HG03196 (cell line): ENCODE data around the gene RFX1.
"Not testable (repeated sequence)": the region's sequence is repeated elsewhere in the genome, so short reads cannot be mapped to it uniquely, and the experiment has no call there.

Experiments used
- ATAC-seq: cut with Tn5 transposase; IDR thresholded peaks from one replicate; pipeline ENCODE4 v1.9.1; 2021; ENCODE audit not compliant: unreplicated experiment

The RFX1 gene

GRCh38 chr19:14006085-14006765 is at the start of gene RFX1:
Gene RFX1 (minus strand): TSS chr19:14006320. CDS start chr19:13993843, 12,477 bp downstream.
- peak; percentile 70 for ATAC-seq

DNA sequence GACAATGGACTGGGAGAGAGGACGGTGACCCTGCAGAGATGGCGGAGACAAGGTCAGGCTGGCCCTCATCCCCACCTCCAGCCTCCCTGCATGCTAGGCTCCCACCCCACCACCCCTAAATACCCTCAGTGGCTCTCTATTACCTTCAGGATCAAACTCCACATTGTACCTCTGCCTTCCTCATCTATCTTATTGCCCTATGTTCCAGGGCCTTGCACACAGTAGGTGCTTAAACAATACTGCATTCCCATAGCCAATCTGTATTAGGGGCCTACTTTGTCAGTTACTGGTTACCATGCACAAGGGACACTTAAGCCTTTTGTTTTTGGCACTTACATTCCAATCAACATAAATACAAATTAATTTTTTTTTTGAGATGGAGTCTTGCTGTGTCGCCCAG is 49.3 kb upstream of the RFX1 start:
- no peak for ATAC-seq

DNA sequence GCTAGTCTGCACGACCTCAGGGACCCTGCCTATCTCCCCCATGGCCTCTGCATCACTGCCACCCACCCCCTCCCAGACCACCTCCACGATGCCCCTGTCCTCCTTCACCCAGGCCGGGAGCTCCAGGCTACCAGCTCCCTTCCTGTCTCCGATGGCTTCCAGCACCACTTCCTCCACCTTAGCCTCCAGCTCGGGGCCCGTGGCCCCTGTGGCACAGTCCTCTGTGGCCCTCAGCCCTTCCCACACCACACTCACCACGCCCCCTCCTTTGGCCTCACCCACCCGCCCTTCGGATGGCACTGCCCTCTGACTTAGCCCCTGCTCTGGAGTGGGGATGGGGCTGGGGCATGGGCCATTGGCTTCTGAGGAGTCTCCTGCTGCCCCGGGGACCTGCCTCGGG is 48.6 kb upstream of the RFX1 start:
- no peak for ATAC-seq

DNA sequence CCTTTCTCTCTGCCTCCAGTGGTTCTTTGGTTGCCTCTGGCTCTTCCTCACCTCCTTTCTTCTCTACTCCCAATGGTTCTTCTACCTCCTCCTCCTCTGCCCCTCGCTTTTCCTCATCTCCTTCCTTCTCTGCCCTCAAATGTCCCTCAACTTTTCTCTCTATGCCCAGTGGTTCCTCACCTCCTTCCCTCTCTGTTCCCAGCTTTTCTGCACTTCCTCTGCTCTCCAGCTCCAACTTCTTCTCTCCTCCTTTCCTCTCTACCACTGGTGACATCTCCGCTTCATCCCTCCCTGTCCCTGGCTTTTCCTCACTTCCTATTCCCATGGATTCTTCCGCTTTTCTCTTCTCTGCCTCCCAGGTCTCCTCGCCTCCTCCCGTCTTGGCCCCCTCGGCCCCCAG is 48.0 kb upstream of the RFX1 start:
- no peak for ATAC-seq

DNA sequence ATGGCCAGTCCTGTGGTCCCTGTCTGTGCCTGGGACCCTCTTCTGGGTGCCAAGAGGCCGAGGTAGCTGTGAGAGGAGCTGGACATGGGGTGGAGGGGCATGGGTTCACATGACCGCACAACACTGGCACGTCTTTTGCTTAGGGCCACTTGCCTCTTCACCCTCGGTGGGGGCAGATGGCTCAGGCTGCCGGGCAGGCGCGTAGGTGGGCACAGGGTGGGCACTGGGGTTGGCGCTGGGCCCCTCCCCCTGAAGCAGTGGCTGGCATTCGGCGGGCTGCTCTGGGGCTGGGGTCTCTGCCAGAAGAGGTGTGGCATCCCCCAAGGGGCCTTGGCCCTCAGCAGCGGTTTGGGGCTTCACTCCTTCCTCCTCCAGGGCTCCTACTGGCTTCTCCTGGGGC is 47.4 kb upstream of the RFX1 start:
- no peak for ATAC-seq

DNA sequence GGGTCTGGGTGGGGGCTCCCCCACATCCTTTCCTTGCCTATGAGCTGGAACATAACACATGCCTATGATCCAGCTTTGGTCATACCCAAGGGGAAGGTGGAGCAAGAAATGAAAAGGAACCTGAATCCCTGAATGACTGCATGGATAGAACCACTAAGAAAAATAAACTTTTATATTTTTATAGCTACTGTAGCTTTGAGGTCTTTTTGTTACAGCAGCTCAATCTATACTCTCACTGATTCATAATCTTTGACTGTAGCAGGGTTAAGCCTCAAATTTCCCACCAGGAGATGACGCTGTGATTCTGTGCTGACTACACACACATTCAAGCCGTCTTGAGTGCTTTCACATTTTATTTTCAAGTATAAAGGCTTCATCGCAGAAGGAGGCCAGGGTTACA is 46.9 kb upstream of the RFX1 start:
- ATAC-seq: no peak

DNA sequence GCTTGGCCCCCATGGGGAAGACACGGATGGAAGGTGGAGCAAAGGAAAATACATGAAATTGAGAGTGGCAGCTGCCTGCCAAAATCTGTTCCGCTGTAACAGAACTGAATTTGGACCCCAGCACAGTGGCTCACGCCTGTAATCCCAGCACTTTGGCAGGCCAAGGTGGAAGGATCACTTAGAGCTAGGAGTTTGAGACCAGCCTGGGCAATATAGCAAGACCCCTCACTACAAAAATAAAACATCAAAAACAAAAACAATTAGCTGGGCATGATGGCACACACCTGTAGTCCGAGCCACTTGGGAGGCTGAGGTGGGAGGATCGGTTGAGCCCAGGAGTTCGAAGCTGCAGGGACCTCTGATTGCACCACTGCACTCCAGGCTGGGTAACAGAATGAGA is 46.4 kb upstream of the RFX1 start:
- no peak for ATAC-seq

GRCh38 chr19:14051980-14052379 is 45.9 kb upstream of the RFX1 start:
- ATAC-seq: no peak

DNA sequence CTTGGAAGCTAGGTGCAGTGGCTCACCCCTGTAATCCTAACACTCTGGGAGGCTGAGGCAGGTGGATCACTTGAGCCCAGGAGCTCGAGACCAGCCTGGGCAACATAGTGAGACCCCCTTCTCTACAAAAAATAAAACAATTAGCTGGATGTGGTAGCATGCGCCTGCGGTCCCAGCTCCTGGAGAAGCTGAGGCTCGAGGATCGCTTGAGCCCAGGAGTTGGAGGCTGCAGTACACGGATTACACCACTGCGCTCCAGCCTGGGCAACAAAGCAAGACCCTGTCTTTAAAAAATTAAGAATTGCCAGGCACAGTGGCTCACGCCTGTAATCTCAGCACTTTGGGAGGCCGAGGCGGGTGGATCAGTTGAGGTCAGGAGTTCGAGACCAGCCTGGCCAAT is 44.8 kb upstream of the RFX1 start:
- not testable (repeated sequence) for ATAC-seq

- no peak for ATAC-seq
Observed at GRCh38 chr19:14050512-14050911, 44.4 kb upstream of the RFX1 start.

- ATAC-seq: no peak
Observed at GRCh38 chr19:14048443-14049153, 42.5 kb upstream of the RFX1 start.

- not testable (repeated sequence) for ATAC-seq
Observed at GRCh38 chr19:14047866-14048265, 41.7 kb upstream of the RFX1 start.

DNA sequence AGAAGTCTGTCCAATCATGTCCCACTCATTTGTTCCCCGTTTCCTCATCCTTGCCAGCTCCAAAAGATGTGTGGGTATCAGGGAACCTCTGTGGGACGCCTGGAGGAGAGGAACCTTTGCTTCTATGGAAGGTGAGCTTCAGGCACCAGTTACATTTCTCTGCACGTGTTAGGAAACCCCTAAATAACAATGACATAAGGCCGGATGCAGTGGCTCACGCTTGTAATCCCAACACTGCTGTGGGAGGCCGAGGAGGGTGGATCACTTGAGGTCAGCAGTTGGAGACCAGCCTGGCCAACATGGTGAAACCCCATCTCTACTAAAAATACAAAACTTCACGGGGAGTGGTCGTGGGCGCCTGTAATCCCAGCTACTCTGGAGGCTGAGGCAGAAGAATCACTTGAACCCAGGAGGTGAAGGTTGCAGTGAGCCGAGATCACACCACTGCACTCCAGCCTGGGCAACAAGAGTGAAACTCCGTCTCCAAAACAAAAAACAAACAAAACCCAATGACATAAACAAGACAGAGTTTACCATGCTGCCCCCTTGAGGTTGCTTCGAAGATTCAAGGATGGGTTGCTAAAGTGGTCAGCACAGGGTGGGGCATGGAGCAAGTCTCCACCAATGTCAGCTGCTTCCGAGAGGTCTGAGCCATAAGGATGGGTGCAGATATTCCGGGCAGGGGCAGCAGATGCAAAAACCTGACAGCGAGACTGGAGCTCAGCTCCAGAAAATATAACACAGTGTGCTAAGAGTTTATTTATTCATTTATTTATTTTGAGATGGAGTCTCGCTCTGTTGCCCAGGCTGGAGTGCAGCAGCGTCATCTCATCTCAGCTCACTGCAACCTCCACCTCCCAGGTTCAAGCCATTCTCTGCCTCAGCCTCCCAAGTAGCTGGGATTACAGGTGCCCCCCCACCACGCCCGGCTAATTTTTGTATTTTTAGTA is 36.8 kb upstream of the RFX1 start:
- not testable (repeated sequence) for ATAC-seq

DNA sequence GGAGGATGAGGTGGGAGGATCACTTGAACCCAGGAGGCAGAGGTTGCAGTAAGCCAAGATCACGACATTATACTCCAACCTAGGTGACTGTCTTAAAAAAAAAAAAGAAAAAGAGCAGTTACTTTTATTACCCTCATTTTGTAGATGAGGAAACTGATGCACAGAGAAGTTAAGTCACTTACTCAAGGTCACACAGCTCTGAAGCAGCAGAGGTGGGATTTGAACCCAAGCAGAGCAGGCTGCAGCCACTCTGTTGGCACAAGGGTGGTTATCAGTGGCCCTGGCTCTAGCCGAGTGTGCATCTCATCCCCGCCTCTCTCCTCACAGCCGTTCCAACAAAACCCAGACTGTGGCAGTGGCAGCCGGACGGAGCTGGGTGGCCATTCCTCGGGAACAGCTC is 33.1 kb upstream of the RFX1 start:
- ATAC-seq: no peak

GRCh38 chr19:14035706-14036105 is 29.6 kb upstream of the RFX1 start:
- no peak for ATAC-seq

DNA sequence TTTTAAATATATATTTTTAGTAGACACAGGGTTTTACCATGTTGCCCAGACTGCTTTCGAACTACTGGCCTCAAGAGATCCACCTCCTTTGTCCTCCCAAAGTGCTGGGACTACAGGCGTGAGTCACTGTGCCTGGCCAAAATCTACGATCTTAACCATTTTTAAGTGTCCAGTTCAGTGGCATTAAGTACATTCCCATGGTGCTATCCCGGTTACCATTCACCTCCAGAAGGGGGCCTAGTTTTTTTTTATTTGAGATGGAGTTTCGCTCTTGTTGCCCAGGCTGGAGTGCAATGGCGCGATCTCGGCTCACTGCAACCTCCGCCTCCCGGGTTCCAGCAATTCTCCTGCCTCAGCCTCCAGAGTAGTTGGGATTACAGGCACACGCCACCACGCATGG is 29.0 kb upstream of the RFX1 start:
- not testable (repeated sequence) for ATAC-seq

- no peak for ATAC-seq
Observed at GRCh38 chr19:14033946-14034345, 27.8 kb upstream of the RFX1 start.

GRCh38 chr19:14031719-14032480 is 25.8 kb upstream of the RFX1 start, which contains the start of gene IL27RA:
Gene IL27RA (plus strand): TSS chr19:14031762. CDS start chr19:14031873, 111 bp downstream.
- peak; percentile 58 for ATAC-seq

DNA sequence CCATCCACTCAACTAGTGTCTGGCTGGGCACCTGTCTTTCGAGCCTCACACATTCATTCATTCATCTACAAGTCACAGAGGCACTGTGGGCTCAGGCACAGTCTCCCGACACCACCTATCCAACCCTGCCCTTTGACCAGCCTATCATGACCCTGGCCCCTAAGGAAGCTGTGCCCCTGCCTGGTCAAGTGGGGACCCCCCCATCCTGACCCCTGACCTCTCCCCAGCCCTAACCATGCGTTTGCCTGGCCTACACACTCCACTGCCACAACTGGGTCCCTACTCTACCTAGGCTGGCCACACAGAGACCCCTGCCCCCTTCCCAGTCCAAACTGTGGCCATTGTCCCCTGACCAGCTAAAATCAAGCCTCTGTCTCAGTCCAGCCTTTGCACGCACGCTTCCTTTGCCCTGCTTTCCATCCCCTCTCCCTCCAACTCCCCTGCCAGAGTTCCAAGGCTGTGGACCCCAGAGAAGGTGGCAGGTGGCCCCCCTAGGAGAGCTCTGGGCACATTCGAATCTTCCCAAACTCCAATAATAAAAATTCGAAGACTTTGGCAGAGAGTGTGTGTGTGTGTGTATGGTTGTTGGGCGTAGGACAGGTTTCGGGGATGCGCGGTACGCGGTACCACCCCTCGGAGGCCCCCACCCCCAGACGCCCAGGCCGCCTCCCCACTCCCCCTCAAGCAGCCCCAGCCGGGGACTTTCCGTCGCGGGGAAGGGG is 25.0 kb upstream of the RFX1 start:
- ATAC-seq: no peak

DNA sequence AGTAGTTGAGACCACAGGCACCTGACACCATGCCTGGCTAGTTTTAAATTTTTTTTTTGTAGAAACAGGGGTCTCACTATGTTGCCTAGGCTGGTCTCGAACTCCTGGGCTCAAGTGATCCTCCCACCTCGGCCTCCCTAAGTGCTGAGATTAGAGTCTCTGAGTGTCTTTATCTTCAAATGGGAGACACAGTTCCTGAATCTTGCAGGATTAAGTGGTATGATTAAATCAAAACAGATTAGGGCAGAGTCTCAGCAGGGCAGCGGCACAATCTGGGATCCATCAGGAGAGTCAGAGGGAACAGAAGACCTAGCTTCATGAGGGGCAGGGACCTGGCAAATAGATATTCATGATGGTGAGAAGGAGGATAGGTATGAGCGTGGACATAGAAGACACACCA is 22.8 kb upstream of the RFX1 start:
- ATAC-seq: no peak
